Hepatocyte (in vitro differentiated cells): ENCODE measurements around the gene CCDC187.

Experiments
- CTCF ChIP-seq: fragments of 200-600 bp; sonication (generic); IDR thresholded peaks from 2 replicates; pipeline ENCODE4 v1.5.1; 2016; ENCODE audit warnings: antibody characterized with exemption, mild to moderate bottlenecking; ENCODE audit not compliant: poor library complexity
- EZH2 ChIP-seq: fragments of 200-600 bp; sonication (generic); IDR thresholded peaks from 2 replicates; pipeline ENCODE4 v1.6.1; 2016; ENCODE audit warnings: antibody characterized with exemption, mild to moderate bottlenecking, borderline replicate concordance
- EZH2phosphoT487 ChIP-seq: fragments of 200-600 bp; sonication (generic); IDR thresholded peaks from one replicate; pipeline ENCODE4 v1.6.1; 2018; ENCODE audit warnings: antibody characterized with exemption, mild to moderate bottlenecking, low read depth, moderate library complexity; ENCODE audit not compliant: unreplicated experiment, severe bottlenecking

- TF ChIP-seq CTCF (no peak), EZH2 (no peak), EZH2phosphoT487 (no peak)
Observed at GRCh38 chr9:136258786-136259516, 44.9 kb downstream of the CCDC187 start.
